Measurements from ENCODE around the gene PLK1. TPM values are rescaled to one million over a fixed set of nuclear protein-coding genes. Genes with fewer than 3 reads are reported as not detected.

The PLK1 gene
- total RNA-seq, 1 donor from 2014 or later: 88.1 TPM

- intact Hi-C loops (cut with micrococcal nuclease): loop anchor here (5.0 to 10.0 kb wide), 3 partner anchors 82 to 227 kb away; partner anchors contain the start of genes COG7, NDUFAB1 and PRKCB
Measured at GRCh38 chr16:23679274-23679985, 741 bp downstream of the PLK1 start.

DNA sequence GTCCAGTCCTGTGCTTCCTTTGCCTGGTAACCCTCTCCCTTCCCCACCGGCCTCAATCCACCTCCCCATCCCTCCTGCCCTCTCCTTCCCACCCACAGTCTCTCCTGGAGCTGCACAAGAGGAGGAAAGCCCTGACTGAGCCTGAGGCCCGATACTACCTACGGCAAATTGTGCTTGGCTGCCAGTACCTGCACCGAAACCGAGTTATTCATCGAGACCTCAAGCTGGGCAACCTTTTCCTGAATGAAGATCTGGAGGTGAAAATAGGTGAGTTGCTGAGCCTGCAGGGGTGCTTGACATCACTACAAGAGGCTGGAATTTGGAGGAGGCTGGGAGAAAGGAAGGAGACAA is 1.3 kb downstream of the PLK1 start:
- intact Hi-C loops (cut with micrococcal nuclease): loop anchor here (5.0 to 10.0 kb wide), 3 partner anchors 83 to 228 kb away; partner anchors contain the start of genes COG7, NDUFAB1 and PRKCB

GRCh38 chr16:23682181-23682580 is 3.5 kb downstream of the PLK1 start:
- intact Hi-C loops (cut with micrococcal nuclease): no loop called here

- intact Hi-C loops (cut with micrococcal nuclease): no loop called here
Measured at GRCh38 chr16:23683487-23683886, 4.8 kb downstream of the PLK1 start.

DNA sequence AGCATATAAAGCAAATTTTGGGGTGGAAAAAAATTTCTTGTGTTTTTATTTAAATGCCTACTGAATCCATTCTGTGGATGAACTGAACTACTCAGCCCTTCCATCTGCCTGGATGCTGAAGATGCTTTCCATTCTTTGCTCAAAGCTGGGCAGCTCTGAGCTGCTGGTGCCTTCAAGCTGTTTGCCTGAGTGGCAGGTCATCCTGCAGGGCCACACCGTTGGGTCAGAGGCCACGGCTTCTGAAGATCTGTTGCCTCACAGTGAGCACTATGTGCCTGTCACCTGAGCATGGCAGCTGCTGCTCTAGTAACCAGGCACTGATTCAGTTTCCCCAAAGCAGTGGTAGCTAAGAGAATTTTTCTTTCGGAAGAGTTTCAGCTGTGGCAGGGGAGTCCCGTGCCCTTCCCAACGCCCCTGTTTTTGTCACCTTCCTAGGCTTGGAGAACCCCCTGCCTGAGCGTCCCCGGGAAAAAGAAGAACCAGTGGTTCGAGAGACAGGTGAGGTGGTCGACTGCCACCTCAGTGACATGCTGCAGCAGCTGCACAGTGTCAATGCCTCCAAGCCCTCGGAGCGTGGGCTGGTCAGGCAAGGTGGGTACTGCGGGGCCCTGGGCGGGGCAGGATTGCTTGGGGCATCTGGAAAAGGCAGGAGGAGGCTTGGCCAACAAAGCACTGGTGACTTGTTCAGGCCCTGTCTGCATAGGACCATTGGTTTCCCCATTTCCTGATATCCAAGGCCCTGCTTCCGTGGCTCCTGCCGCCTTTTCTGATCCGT is 8.5 kb downstream of the PLK1 start:
- intact Hi-C loops (cut with micrococcal nuclease): no loop called here

DNA sequence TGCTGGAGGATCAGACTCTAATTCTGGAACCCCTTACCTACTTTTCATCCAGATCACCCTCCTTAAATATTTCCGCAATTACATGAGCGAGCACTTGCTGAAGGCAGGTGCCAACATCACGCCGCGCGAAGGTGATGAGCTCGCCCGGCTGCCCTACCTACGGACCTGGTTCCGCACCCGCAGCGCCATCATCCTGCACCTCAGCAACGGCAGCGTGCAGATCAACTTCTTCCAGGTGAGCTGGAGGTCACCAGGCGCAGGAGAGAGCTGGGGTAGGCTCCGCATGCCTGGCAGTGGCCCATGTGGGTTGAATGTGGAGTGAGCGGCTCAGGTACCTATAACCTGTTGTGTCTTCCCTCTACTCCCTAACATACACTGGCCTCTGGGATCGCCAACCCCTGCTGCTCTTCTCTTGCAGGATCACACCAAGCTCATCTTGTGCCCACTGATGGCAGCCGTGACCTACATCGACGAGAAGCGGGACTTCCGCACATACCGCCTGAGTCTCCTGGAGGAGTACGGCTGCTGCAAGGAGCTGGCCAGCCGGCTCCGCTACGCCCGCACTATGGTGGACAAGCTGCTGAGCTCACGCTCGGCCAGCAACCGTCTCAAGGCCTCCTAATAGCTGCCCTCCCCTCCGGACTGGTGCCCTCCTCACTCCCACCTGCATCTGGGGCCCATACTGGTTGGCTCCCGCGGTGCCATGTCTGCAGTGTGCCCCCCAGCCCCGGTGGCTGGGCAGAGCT is 10.9 kb downstream of the PLK1 start:
- intact Hi-C loops (cut with micrococcal nuclease): no loop called here

- intact Hi-C loops (cut with micrococcal nuclease): no loop called here
Measured at GRCh38 chr16:23690771-23691482, 12.2 kb downstream of the PLK1 start.

- intact Hi-C loops (cut with micrococcal nuclease): no loop called here
Measured at GRCh38 chr16:23691483-23692189, 12.9 kb downstream of the PLK1 start.

GRCh38 chr16:23692190-23692837 is 13.6 kb downstream of the PLK1 start:
- intact Hi-C loops (cut with micrococcal nuclease): no loop called here

- intact Hi-C loops (cut with micrococcal nuclease): no loop called here
Measured at GRCh38 chr16:23694265-23694643, 15.6 kb downstream of the PLK1 start.

- intact Hi-C loops (cut with micrococcal nuclease): no loop called here
Measured at GRCh38 chr16:23694644-23695373, 16.1 kb downstream of the PLK1 start.

- intact Hi-C loops (cut with micrococcal nuclease): no loop called here
Measured at GRCh38 chr16:23695756-23696155, 17.1 kb downstream of the PLK1 start.

DNA sequence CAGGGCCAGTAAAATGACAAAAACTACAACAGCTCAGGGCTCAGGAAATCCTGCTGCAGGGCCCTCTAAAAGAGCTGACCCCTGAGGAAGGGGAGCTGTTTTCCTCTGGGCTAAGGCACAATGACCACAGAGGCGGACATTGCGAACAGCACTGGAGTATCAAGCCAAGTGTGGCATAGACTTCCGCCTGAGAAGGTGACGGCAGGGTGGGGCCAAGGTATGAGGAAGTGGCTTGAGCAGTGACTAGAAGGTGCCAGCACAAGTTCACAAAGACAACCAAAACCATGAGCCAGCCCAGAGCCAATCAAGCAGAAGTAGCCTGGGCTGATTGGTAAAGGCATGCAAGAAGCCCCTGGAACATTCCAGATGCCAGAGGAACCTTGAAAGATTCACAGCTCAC is 20.4 kb downstream of the PLK1 start:
- intact Hi-C loops (cut with micrococcal nuclease): no loop called here

DNA sequence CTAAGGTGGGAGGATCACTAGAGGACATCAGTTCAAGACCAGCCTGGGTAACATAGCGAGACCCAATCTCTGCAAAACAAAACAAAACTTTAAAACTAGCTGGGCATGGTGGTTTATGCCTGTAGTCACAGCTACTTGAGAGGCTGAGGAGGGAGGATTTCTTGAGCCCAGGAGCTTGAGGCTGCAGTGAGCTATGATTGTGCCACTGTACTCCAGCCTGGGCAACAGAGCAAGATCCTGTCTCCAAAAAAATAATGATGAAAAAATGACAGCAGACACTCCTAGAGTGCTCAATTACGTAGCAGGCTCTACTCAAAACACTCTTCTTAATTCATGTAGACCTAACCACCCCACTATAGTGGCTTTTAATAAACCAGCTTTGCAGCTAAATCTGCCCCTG is 21.4 kb downstream of the PLK1 start:
- intact Hi-C loops (cut with micrococcal nuclease): no loop called here

DNA sequence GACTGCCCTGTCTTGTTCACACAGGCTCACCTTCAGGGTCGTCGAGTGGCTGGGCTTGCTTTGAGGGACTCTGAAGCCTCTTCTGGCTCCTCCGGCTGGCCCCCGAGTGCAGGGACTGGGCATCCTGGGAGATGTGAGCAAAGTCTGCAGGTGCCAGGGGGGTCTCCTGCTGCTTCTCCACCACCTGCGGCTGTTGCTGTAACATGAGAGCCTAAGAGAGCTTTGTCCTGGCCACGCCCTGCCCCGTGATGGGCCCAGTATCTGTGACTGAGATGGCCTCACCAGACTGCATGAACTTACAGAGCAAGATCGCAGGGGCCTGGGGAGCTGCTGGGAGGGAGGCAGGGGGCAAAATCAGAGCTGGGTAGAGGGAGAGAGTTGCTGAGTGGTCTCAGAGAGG is 21.8 kb downstream of the PLK1 start:
- intact Hi-C loops (cut with micrococcal nuclease): no loop called here

DNA sequence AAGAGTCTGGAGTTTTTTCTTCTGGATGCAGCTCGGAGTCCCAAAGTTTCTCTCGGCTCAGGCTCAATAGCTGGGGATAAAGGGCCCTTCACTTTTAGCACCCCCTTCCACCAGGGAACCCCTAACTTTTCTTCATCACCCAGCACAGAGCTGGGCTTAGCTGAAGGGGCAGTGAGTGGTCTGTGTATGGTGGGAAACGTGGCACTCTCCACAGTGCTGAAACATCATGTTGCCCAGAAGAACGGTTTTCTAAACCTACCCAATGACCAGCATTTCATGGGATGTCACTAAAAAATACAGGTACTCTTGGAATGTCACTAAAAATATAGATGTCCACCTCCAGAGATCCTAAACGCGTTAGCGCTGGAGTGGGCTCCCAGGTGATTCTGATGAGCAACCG is 22.4 kb downstream of the PLK1 start:
- intact Hi-C loops (cut with micrococcal nuclease): no loop called here

GRCh38 chr16:23702951-23703350 is 24.3 kb downstream of the PLK1 start:
- intact Hi-C loops (cut with micrococcal nuclease): no loop called here

- intact Hi-C loops (cut with micrococcal nuclease): no loop called here
Measured at GRCh38 chr16:23704772-23705516, 26.3 kb downstream of the PLK1 start.

DNA sequence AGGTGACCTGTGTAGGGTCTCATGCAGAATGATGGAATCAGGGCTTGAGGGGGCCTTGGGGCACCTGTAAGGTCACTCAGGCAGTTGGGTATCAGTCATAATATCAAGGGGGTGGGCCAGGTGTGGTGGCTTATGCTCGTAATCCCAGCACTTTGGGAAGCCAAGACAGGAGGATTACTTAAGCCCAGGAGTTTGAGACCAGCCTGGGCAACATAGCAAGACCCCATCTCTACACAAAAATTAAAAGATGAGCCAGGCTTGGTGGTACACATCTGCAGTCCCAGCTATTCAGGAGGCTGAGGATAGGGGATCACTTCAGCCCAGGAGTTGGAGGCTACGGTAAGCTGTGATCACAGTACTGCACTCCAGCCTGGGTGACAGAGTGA is 26.8 kb downstream of the PLK1 start:
- intact Hi-C loops (cut with micrococcal nuclease): no loop called here
